GM23338 (cell line): ENCODE data around the gene DIP2B. TPM values are rescaled to one million over a fixed set of nuclear protein-coding genes. Genes with fewer than 3 reads are reported as not detected.

Experiments used
- ATAC-seq: fragments of 200-7000 bp; cut with Tn5 transposase; 3 replicates; pipeline ENCODE4 v1.9.1; 2020
- DNase-seq: peaks from one replicate; pipeline ENCODE4 v3.0.0-alpha.2; 2015; ENCODE audit warnings: low spot score
- H2AFZ ChIP-seq: fragments of 200-600 bp; sonication (generic); 2 replicates; pipeline ENCODE4 v1.8.0; 2016; ENCODE audit warnings: antibody characterized with exemption, mild to moderate bottlenecking, moderate library complexity
- H3F3A ChIP-seq: fragments of 200-600 bp; sonication (generic); replicated peaks from 2 replicates; pipeline ENCODE4 v1.8.0; 2017; ENCODE audit warnings: antibody characterized with exemption, mixed run types, low read depth
- H3K27ac ChIP-seq: fragments of 200-600 bp; sonication (generic); 2 replicates; pipeline ENCODE4 v1.6.1; 2016; ENCODE audit warnings: low read depth
- H3K27me3 ChIP-seq: fragments of 200-600 bp; sonication (generic); 2 replicates; pipeline ENCODE4 v1.8.0; 2016; ENCODE audit warnings: mild to moderate bottlenecking, mixed run types, moderate library complexity; ENCODE audit not compliant: insufficient read depth
- H3K36me3 ChIP-seq: fragments of 200-600 bp; sonication (generic); 2 replicates; pipeline ENCODE4 v1.8.0; 2016; ENCODE audit warnings: mild to moderate bottlenecking; ENCODE audit not compliant: insufficient read depth
- H3K4me1 ChIP-seq: fragments of 200-600 bp; sonication (generic); 2 replicates; pipeline ENCODE4 v1.8.0; 2016; ENCODE audit warnings: mild to moderate bottlenecking, moderate library complexity; ENCODE audit not compliant: insufficient read depth
- H3K4me2 ChIP-seq: fragments of 200-600 bp; sonication (generic); 2 replicates; pipeline ENCODE4 v1.7.1; 2017; ENCODE audit warnings: mixed run types
- H3K4me3 ChIP-seq: fragments of 200-600 bp; sonication (generic); 2 replicates; pipeline ENCODE4 v1.6.1; 2016; ENCODE audit warnings: mixed run types
- H3K79me2 ChIP-seq: fragments of 200-600 bp; sonication (generic); replicated peaks from 2 replicates; pipeline ENCODE4 v1.8.0; 2017; ENCODE audit warnings: mild to moderate bottlenecking; ENCODE audit not compliant: insufficient read depth
- H3K9me2 ChIP-seq: fragments of 200-600 bp; sonication (generic); 2 replicates; pipeline ENCODE4 v1.8.0; 2017; ENCODE audit not compliant: insufficient read depth
- H4K20me1 ChIP-seq: fragments of 200-600 bp; sonication (generic); replicated peaks from 2 replicates; pipeline ENCODE4 v1.8.0; 2017; ENCODE audit warnings: mild to moderate bottlenecking; ENCODE audit not compliant: insufficient read depth
- H3K27ac Mint-ChIP-seq: 2 replicates; pipeline ENCODE4 v1.8.0; 2020; ENCODE audit warnings: inconsistent platforms, mild to moderate bottlenecking, moderate library complexity, mixed read lengths
- H3K27me3 Mint-ChIP-seq: 3 replicates; pipeline ENCODE4 v1.8.0; 2022; ENCODE audit warnings: low read depth, mild to moderate bottlenecking, moderate library complexity, mixed read lengths, inconsistent platforms; ENCODE audit not compliant: insufficient read depth, poor library complexity
- H3K36me3 Mint-ChIP-seq: 3 replicates; pipeline ENCODE4 v1.8.0; 2021; ENCODE audit warnings: low read depth, mild to moderate bottlenecking, inconsistent platforms, moderate library complexity, mixed read lengths
- H3K4me1 Mint-ChIP-seq: 3 replicates; pipeline ENCODE4 v1.8.0; 2020; ENCODE audit warnings: mild to moderate bottlenecking, inconsistent platforms, mixed read lengths
- H3K4me3 Mint-ChIP-seq: 3 replicates; pipeline ENCODE4 v1.8.0; 2021; ENCODE audit warnings: moderate library complexity, mild to moderate bottlenecking, inconsistent platforms, mixed read lengths
- H3K9me3 Mint-ChIP-seq: 3 replicates; pipeline ENCODE4 v1.8.0; 2020; ENCODE audit warnings: moderate library complexity, mild to moderate bottlenecking, inconsistent platforms, mixed read lengths
- CREB1 ChIP-seq: fragments of 250-450 bp; sonication (Bioruptor Pico); IDR thresholded peaks from 2 replicates; pipeline ENCODE4 v1.5.0; 2020; ENCODE audit warnings: low read depth, mild to moderate bottlenecking, moderate library complexity
- CTCF ChIP-seq, 2 experiments: fragments of 200-600 bp in 1 of 2; sonication (generic) in 1 of 2; conservative IDR thresholded peaks; 2 replicates each; pipeline versions ENCODE4 v1.5.1 to v1.6.1; 2016 to 2017; ENCODE audit warnings: antibody characterized with exemption in 2 of 2, low read depth in 2 of 2, mild to moderate bottlenecking in 2 of 2, moderate library complexity in 1 of 2
- EZH2 ChIP-seq: fragments of 200-600 bp; sonication (generic); IDR thresholded peaks from one replicate; pipeline ENCODE4 v1.8.0; 2017; ENCODE audit warnings: antibody characterized with exemption, mild to moderate bottlenecking, low read depth; ENCODE audit not compliant: unreplicated experiment
- EZH2phosphoT487 ChIP-seq: fragments of 200-600 bp; sonication (generic); IDR thresholded peaks from one replicate; pipeline ENCODE4 v1.8.1; 2018; ENCODE audit warnings: antibody characterized with exemption; ENCODE audit not compliant: unreplicated experiment
- JUNB ChIP-seq: IDR thresholded peaks from one replicate; pipeline ENCODE4 v1.6.1; 2016; ENCODE audit warnings: antibody characterized with exemption; ENCODE audit not compliant: unreplicated experiment
- POLR2AphosphoS5 ChIP-seq: IDR thresholded peaks from 2 replicates; pipeline ENCODE4 v1.6.1; 2016; ENCODE audit warnings: antibody characterized with exemption, low read depth
- REST ChIP-seq: IDR thresholded peaks from one replicate; pipeline ENCODE4 v1.6.1; 2018; ENCODE audit warnings: antibody characterized with exemption; ENCODE audit not compliant: unreplicated experiment
- STAT1 ChIP-seq: IDR thresholded peaks from one replicate; pipeline ENCODE4 v1.6.1; 2016; ENCODE audit warnings: antibody characterized with exemption; ENCODE audit not compliant: unreplicated experiment
- ZNF114 ChIP-seq: fragments of 250-450 bp; sonication (Bioruptor Pico); IDR thresholded peaks from 2 replicates; pipeline ENCODE4 v1.5.0; 2020; ENCODE audit warnings: mild to moderate bottlenecking, moderate library complexity
- polyA plus RNA-seq: library from polyadenylated mRNA; unstranded; fragments of >200 nt; fragmentation: Nextera tagmentation; extraction: Ambion mirVana; gene quantifications from 2 replicates; pipeline ENCODE4 v1.2.1, GENCODE V29; 2016
- total RNA-seq: library from RNA; depleted of rRNA; stranded (reverse); fragments of >200 nt; shearing (Covaris generic); gene quantifications from 2 replicates; pipeline ENCODE4 v1.2.3, GENCODE V29; 2014
- TF ChIP-seq, protein P1 (sequence below): IDR thresholded peaks from 2 replicates; pipeline ENCODE4 v1.6.1; 2016; ENCODE audit warnings: antibody characterized with exemption

DIP2B gene
- total and polyA plus RNA-seq, 2 experiments from 2014 or later: 8.0 to 36.4 TPM

DNA sequence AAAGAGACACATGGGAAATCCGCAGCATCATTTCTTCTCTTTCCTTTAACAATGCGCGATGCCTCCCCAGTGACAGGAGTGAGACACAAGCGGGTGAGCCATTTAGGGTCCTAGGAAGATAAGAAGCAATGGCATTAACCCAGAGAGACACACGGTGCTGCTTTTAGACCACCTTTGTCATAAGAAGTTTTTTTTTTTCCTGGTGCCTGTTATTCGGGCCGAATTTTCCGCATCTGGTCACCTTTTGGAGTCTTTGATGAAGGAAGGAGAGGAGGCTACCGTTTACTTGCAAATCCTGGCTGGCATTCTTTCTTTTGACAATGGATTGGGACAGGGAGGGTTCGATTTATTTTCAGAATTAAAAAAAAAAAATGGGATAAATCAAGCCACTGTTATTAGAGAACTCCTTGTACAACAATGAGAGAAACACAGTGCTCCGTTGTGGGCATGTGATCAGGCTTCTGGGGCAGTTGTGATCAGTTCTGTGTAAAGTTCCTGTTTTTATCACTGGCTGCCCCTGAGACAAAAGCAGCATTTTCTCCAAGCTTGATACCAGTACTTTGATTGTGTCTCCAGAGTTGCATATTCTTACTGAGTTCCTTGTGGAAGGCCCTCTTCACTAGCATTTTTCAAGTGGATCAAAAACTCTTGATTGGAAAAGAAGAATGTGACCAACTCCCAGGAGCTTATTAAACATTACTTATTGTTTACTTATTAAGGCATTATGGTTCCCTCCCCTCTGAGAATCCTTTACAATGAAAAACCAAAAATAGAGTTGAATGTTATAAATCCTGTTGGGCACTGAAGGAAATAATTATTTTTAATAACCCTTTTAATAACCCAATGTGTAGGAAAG is 1.1 kb downstream of the DIP2B start (continued):
- TF ChIP-seq REST (no peak), EZH2 (no peak)
- TF ChIP-seq, protein P1, sequence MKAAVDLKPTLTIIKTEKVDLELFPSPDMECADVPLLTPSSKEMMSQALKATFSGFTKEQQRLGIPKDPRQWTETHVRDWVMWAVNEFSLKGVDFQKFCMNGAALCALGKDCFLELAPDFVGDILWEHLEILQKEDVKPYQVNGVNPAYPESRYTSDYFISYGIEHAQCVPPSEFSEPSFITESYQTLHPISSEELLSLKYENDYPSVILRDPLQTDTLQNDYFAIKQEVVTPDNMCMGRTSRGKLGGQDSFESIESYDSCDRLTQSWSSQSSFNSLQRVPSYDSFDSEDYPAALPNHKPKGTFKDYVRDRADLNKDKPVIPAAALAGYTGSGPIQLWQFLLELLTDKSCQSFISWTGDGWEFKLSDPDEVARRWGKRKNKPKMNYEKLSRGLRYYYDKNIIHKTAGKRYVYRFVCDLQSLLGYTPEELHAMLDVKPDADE: no peak

- Mint-ChIP-seq H3K9me3 (peaks cover 2% of the 10 kb centered on the region; the same call in 1 of the 3 replicates), H3K36me3 (no peaks in the 10 kb centered on the region), H3K27ac (no peak overlapping the region), H3K4me1 (peaks cover 30% of the 10 kb centered on the region), H3K4me3 (peak overlapping the region; percentile 96), H3K27me3 (peaks cover 6% of the 10 kb centered on the region)
- no peak overlapping the region for H2AFZ ChIP-seq
- DNase-seq (no peak), ATAC-seq (no peak)
- H3K4me3 ChIP-seq: peak overlapping the region; percentile 73
- no peaks in the 10 kb centered on the region for H3K9me2 ChIP-seq
- H4K20me1 ChIP-seq: peaks cover 5% of the 10 kb centered on the region; the same call in 1 of the 2 replicates
- H3K27ac ChIP-seq: no peak overlapping the region
- H3F3A ChIP-seq: no peaks in the 10 kb centered on the region
- no peaks in the 10 kb centered on the region for H3K36me3 ChIP-seq
- peaks cover 67% of the 10 kb centered on the region for H3K79me2 ChIP-seq
- peaks cover 17% of the 10 kb centered on the region for H3K4me1 ChIP-seq
- H3K27me3 ChIP-seq: no peaks in the 10 kb centered on the region
- H3K4me2 ChIP-seq: peak overlapping the region; percentile 88
- TF ChIP-seq ZNF114 (CRISPR knock-in tag): no peak
- TF ChIP-seq EZH2phosphoT487: no peak
- TF ChIP-seq JUNB: no peak
- no peak for TF ChIP-seq POLR2AphosphoS5
- TF ChIP-seq CREB1 (CRISPR knock-in tag): no peak
- TF ChIP-seq STAT1: no peak
- TF ChIP-seq CTCF (conservative IDR thresholded peaks at IDR 0.05; ENCODE audit: low read depth in 2 of 2): no peak
These were observed 2.1 kb downstream of the DIP2B start for GRCh38 chr12:50506753-50507473.
